ENCODE measurements around the gene DUSP5.

GRCh38 chr10:110475722-110476515, 21.8 kb upstream of the DUSP5 start:
- no peak for TF ChIP-seq POLR2AphosphoS5 (IDR thresholded peaks at IDR 0.05)
- no peak for TF ChIP-seq EP300 (IDR thresholded peaks at IDR 0.05)
- TF ChIP-seq CTCF (IDR thresholded peaks at IDR 0.05): no peak
- no peak for TF ChIP-seq POLR2A (IDR thresholded peaks at IDR 0.05)

Measured in sigmoid colon (tissue), 4 donors.